NCI-H187 treated with DMSO at 0.1 percent for 48 hours (cell line): ENCODE measurements around the gene C17orf107.

ENCODE experiments used
- DNase-seq: peaks from one replicate; lab custom pipeline; 2025; lab: John Stamatoyannopoulos, UW

Gene C17orf107

GRCh38 chr17:4877089-4877488 lies 22.2 kb upstream of the C17orf107 start:
- DNase-seq, result no peak

- no peak for DNase-seq
These were observed 19.7 kb upstream of the C17orf107 start for GRCh38 chr17:4879601-4880000.

GRCh38 chr17:4880857-4881256 lies 18.5 kb upstream of the C17orf107 start:
- DNase-seq, result no peak

GRCh38 chr17:4881761-4882555 lies 17.4 kb upstream of the C17orf107 start:
- DNase-seq, result no peak

GRCh38 chr17:4884489-4884888 lies 14.8 kb upstream of the C17orf107 start:
- DNase-seq, result no peak

GRCh38 chr17:4886830-4887229 lies 12.5 kb upstream of the C17orf107 start:
- DNase-seq, result no peak

- DNase-seq, result no peak
These were observed 11.8 kb upstream of the C17orf107 start for GRCh38 chr17:4887581-4887980.

- no peak for DNase-seq
These were observed 7.6 kb upstream of the C17orf107 start for GRCh38 chr17:4891411-4892410.

- DNase-seq, result no peak
These were observed 6.7 kb upstream of the C17orf107 start for GRCh38 chr17:4892499-4893221.

GRCh38 chr17:4893272-4893671 lies 6.1 kb upstream of the C17orf107 start:
- no peak for DNase-seq

GRCh38 chr17:4893721-4894560 lies 5.4 kb upstream of the C17orf107 start:
- no peak for DNase-seq

- no peak for DNase-seq
These were observed 4.2 kb upstream of the C17orf107 start for GRCh38 chr17:4895121-4895520.

GRCh38 chr17:4895657-4896331 lies 3.5 kb upstream of the C17orf107 start:
- DNase-seq, result no peak

GRCh38 chr17:4896332-4897197 lies 2.8 kb upstream of the C17orf107 start:
- DNase-seq, result no peak

- DNase-seq, result no peak
These were observed 2.1 kb upstream of the C17orf107 start for GRCh38 chr17:4897198-4897687.

GRCh38 chr17:4897785-4898184 lies 1.6 kb upstream of the C17orf107 start:
- DNase-seq, result no peak

- no peak for DNase-seq
These were observed 985 bp upstream of the C17orf107 start for GRCh38 chr17:4898351-4898750.

GRCh38 chr17:4898927-4899326 lies 409 bp upstream of the C17orf107 start:
- no peak for DNase-seq
